Astrocyte (in vitro differentiated cells and primary cell): ENCODE data around the gene AGA. TPM values are rescaled to one million over a fixed set of nuclear protein-coding genes. Genes with fewer than 3 reads are reported as not detected.
A peak's percentile ranks its signal among the peaks of the same experiment; 100 is the strongest.

Source experiments
- DNase-seq: peaks from one replicate; pipeline ENCODE4 v3.0.0-alpha.2; 2010; ENCODE audit warnings: low read depth
- FAIRE-seq: peaks from 2 replicates; lab custom pipeline; 2011; peaks lifted over from hg19 to GRCh38; lab: Jason Lieb, UNC
- H2AFZ ChIP-seq: 2 replicates; pipeline ENCODE4 v1.6.0; 2012; ENCODE audit warnings: low read depth, low read length, inconsistent platforms
- H3K27ac ChIP-seq: 2 replicates; pipeline ENCODE4 v1.5.1; 2011; ENCODE audit warnings: low read depth, low read length, inconsistent platforms
- H3K27me3 ChIP-seq: 2 replicates; pipeline ENCODE4 v1.6.0; 2011; ENCODE audit warnings: low read length, inconsistent platforms; ENCODE audit not compliant: insufficient read depth
- H3K36me3 ChIP-seq: 2 replicates; pipeline ENCODE4 v1.5.1; 2011; ENCODE audit warnings: low read length, inconsistent platforms; ENCODE audit not compliant: insufficient read depth
- H3K4me1 ChIP-seq: 2 replicates; pipeline ENCODE4 v1.5.1; 2011; ENCODE audit warnings: low read length, inconsistent platforms; ENCODE audit not compliant: insufficient read depth
- H3K4me2 ChIP-seq: 2 replicates; pipeline ENCODE4 v1.6.0; 2012; ENCODE audit warnings: low read length, inconsistent platforms
- H3K4me3 ChIP-seq: 2 replicates; pipeline ENCODE4 v1.5.1; 2011; ENCODE audit warnings: low read depth, mild to moderate bottlenecking, low read length, inconsistent platforms; ENCODE audit not compliant: insufficient read depth
- H3K79me2 ChIP-seq: 2 replicates; pipeline ENCODE4 v1.6.0; 2012; ENCODE audit warnings: mild to moderate bottlenecking, low read length, inconsistent platforms; ENCODE audit not compliant: insufficient read depth
- H3K9ac ChIP-seq: 2 replicates; pipeline ENCODE4 v1.6.0; 2012; ENCODE audit warnings: mild to moderate bottlenecking, low read length, inconsistent platforms
- H3K9me3 ChIP-seq: 2 replicates; pipeline ENCODE4 v1.5.1; 2012; ENCODE audit warnings: low read depth, mild to moderate bottlenecking, low read length, inconsistent platforms; ENCODE audit not compliant: insufficient read depth
- H4K20me1 ChIP-seq: 2 replicates; pipeline ENCODE4 v1.6.0; 2012; ENCODE audit warnings: low read length, inconsistent platforms; ENCODE audit not compliant: insufficient read depth
- H3K27ac Mint-ChIP-seq: one replicate; pipeline ENCODE4 v1.8.0; 2021; ENCODE audit warnings: mild to moderate bottlenecking, mixed read lengths; ENCODE audit not compliant: unreplicated experiment
- H3K27me3 Mint-ChIP-seq: one replicate; pipeline ENCODE4 v1.8.0; 2021; ENCODE audit warnings: low read depth, mixed read lengths; ENCODE audit not compliant: unreplicated experiment
- H3K36me3 Mint-ChIP-seq: one replicate; pipeline ENCODE4 v1.8.0; 2021; ENCODE audit warnings: low read depth, mixed read lengths; ENCODE audit not compliant: unreplicated experiment
- H3K4me1 Mint-ChIP-seq: one replicate; pipeline ENCODE4 v1.8.0; 2021; ENCODE audit warnings: low read depth, mixed read lengths; ENCODE audit not compliant: unreplicated experiment
- H3K4me3 Mint-ChIP-seq: one replicate; pipeline ENCODE4 v1.8.0; 2021; ENCODE audit warnings: mild to moderate bottlenecking, moderate library complexity, mixed read lengths; ENCODE audit not compliant: unreplicated experiment
- H3K9me3 Mint-ChIP-seq: one replicate; pipeline ENCODE4 v1.8.0; 2021; ENCODE audit warnings: mild to moderate bottlenecking, mixed read lengths; ENCODE audit not compliant: unreplicated experiment
- CTCF ChIP-seq: IDR thresholded peaks from 2 replicates; pipeline ENCODE4 v1.5.1; 2011; ENCODE audit warnings: low read depth, mild to moderate bottlenecking, inconsistent platforms, low read length, moderate library complexity; ENCODE audit not compliant: insufficient read depth
- EZH2 ChIP-seq: IDR thresholded peaks from 2 replicates; pipeline ENCODE4 v1.6.1; 2012; ENCODE audit warnings: mild to moderate bottlenecking, low read length, inconsistent platforms; ENCODE audit not compliant: insufficient read depth
- total RNA-seq: library from RNA; stranded (reverse); gene quantifications from 2 replicates; pipeline ENCODE4 v1.2.1, GENCODE V29; 2021

AGA gene
- total RNA-seq, 1 donor from 2014 or later = 15.1 TPM

DNA sequence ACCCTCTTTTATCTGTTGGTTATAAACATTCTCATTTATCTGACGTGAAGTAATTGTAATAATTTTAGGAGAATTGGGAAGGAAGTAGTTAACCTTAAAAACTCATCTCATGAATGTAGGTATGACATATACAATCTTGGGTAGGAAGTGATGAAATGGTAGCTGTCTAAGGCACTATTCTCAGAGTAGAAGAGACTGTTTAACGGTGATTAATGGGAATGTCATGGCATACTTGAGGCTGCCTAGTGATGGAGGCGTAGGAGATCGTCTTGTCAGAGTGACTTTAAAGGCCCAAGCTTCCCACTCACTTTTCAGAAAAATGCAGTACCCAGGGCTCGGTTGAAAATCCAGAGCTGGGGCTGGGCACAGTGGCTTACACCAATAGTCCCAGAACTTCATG, 19.4 kb upstream of the AGA start:
- Mint-ChIP-seq H3K27ac (peak overlapping the region; percentile 66), H3K27me3 (no peaks in the 10 kb centered on the region), H3K4me3 (no peak overlapping the region), H3K9me3 (no peaks in the 10 kb centered on the region), H3K4me1 (peaks cover 5% of the 10 kb centered on the region), H3K36me3 (no peaks in the 10 kb centered on the region)
- Histone ChIP-seq H2AFZ (no peak overlapping the region), H4K20me1 (no peaks in the 10 kb centered on the region), H3K27ac (no peak overlapping the region), H3K4me1 (peaks cover 5% of the 10 kb centered on the region), H3K27me3 (no peaks in the 10 kb centered on the region), H3K36me3 (no peaks in the 10 kb centered on the region), H3K79me2 (no peaks in the 10 kb centered on the region), H3K4me2 (no peak overlapping the region), H3K9ac (no peak overlapping the region), H3K9me3 (no peaks in the 10 kb centered on the region), H3K4me3 (no peak overlapping the region)
- FAIRE-seq = no peak
- peak; percentile 63 for DNase-seq
- TF ChIP-seq CTCF (no peak), EZH2 (no peak)

GRCh38 chr4:177460460-177460859, 18.2 kb upstream of the AGA start:
- Histone ChIP-seq H2AFZ (no peak overlapping the region), H3K9me3 (no peaks in the 10 kb centered on the region), H4K20me1 (no peaks in the 10 kb centered on the region), H3K9ac (no peak overlapping the region), H3K4me2 (no peak overlapping the region), H3K36me3 (no peaks in the 10 kb centered on the region), H3K79me2 (no peaks in the 10 kb centered on the region), H3K27ac (no peak overlapping the region), H3K4me3 (no peak overlapping the region), H3K4me1 (peaks cover 5% of the 10 kb centered on the region), H3K27me3 (no peaks in the 10 kb centered on the region)
- DNase-seq = no peak
- H3K27me3 Mint-ChIP-seq = no peaks in the 10 kb centered on the region
- no peak overlapping the region for H3K4me3 Mint-ChIP-seq
- peaks cover 8% of the 10 kb centered on the region for H3K4me1 Mint-ChIP-seq
- H3K36me3 Mint-ChIP-seq = no peaks in the 10 kb centered on the region
- no peak overlapping the region for H3K27ac Mint-ChIP-seq
- no peaks in the 10 kb centered on the region for H3K9me3 Mint-ChIP-seq
- no peak for TF ChIP-seq CTCF
- TF ChIP-seq EZH2 = no peak
- FAIRE-seq = no peak

- H3K4me1 Mint-ChIP-seq = peaks cover 12% of the 10 kb centered on the region
- H3K4me3 ChIP-seq = no peak overlapping the region
- no peak overlapping the region for H3K9ac ChIP-seq
- TF ChIP-seq CTCF (no peak), EZH2 (no peak)
- H3K27me3 ChIP-seq = no peaks in the 10 kb centered on the region
- H3K27ac Mint-ChIP-seq = no peak overlapping the region
- H3K27me3 Mint-ChIP-seq = no peaks in the 10 kb centered on the region
- H4K20me1 ChIP-seq = no peaks in the 10 kb centered on the region
- no peaks in the 10 kb centered on the region for H3K9me3 Mint-ChIP-seq
- H3K36me3 Mint-ChIP-seq = peaks cover 4% of the 10 kb centered on the region
- H2AFZ ChIP-seq = no peak overlapping the region
- H3K4me2 ChIP-seq = no peak overlapping the region
- DNase-seq (peak; percentile 69), FAIRE-seq (no peak)
- no peaks in the 10 kb centered on the region for H3K79me2 ChIP-seq
- H3K27ac ChIP-seq = no peak overlapping the region
- no peaks in the 10 kb centered on the region for H3K36me3 ChIP-seq
- H3K4me1 ChIP-seq = no peaks in the 10 kb centered on the region
- H3K4me3 Mint-ChIP-seq = no peak overlapping the region
- H3K9me3 ChIP-seq = no peaks in the 10 kb centered on the region
Observed at GRCh38 chr4:177455561-177455970, 13.3 kb upstream of the AGA start.
